Aorta (tissue), 5 donors: ENCODE results near the gene WDR70. TPM values are rescaled to one million over a fixed set of nuclear protein-coding genes. Genes with fewer than 3 reads are reported as not detected.
"Not testable (repeated sequence)": the region's sequence is repeated elsewhere in the genome, so short reads cannot be mapped to it uniquely, and the experiment has no call there.

Source experiments
- ATAC-seq: fragments of 200-7000 bp; cut with Tn5 transposase; one replicate; pipeline ENCODE4 v1.9.1; 2022; ENCODE audit warnings: moderate library complexity; ENCODE audit not compliant: low FRiP score
- DNase-seq, 2 donors: peaks; one replicate each; pipeline ENCODE4 v3.0.0-alpha.2; 2020
- H3K27ac ChIP-seq, 2 donors: one replicate each; pipeline ENCODE4 v1.5.1; 2013; ENCODE audit warnings: low read length in 2 of 2, mild to moderate bottlenecking in 2 of 2, moderate library complexity in 2 of 2, control low read depth in 1 of 2, inconsistent platforms in 1 of 2, low read depth in 1 of 2
- H3K27me3 ChIP-seq, 2 donors: one replicate each; pipeline ENCODE4 v1.6.1; 2013; ENCODE audit warnings: control low read depth in 1 of 2, low read length in 1 of 2, mild to moderate bottlenecking in 1 of 2, moderate library complexity in 1 of 2; ENCODE audit not compliant: insufficient read depth in 2 of 2, control insufficient read depth in 1 of 2
- H3K36me3 ChIP-seq, 2 donors: one replicate each; pipeline ENCODE4 v1.6.1; 2013; ENCODE audit warnings: control low read depth in 1 of 2, low read length in 1 of 2, mild to moderate bottlenecking in 1 of 2; ENCODE audit not compliant: insufficient read depth in 2 of 2, control insufficient read depth in 1 of 2
- H3K4me1 ChIP-seq, 2 donors: one replicate each; pipeline ENCODE4 v1.6.1; 2013; ENCODE audit warnings: low read length in 2 of 2, control low read depth in 1 of 2, mild to moderate bottlenecking in 1 of 2, moderate library complexity in 1 of 2; ENCODE audit not compliant: insufficient read depth in 2 of 2, control insufficient read depth in 1 of 2
- H3K4me3 ChIP-seq, 2 donors: one replicate each; pipeline ENCODE4 v1.5.1; 2013; ENCODE audit warnings: low read length in 2 of 2, control low read depth in 1 of 2, mild to moderate bottlenecking in 1 of 2
- H3K9me3 ChIP-seq: one replicate; pipeline ENCODE4 v1.6.1; 2013; ENCODE audit warnings: mild to moderate bottlenecking, low read length; ENCODE audit not compliant: control insufficient read depth
- WGBS, 2 donors: extraction: QIAGEN DNeasy Blood & Tissue Kit; methylation state at CpG; one replicate each; pipeline ENCODE4 v1.1.7; 2013; 5-methylcytosine and 5-hydroxymethylcytosine counted together
- intact Hi-C, 2 donors: fragments of 100-400 bp; cut with DNase I; formaldehyde crosslinking; loops; one replicate each; pipeline versions ENCODE4 v1.14.2 to v1.15.0; 2022
- polyA plus RNA-seq, 2 donors: library from polyadenylated mRNA; stranded (reverse); fragments of 200-250 nt; gene quantifications; one replicate each; pipeline ENCODE4 v1.2.3, GENCODE V29; 2013
- total RNA-seq, 2 donors: library from RNA; stranded (reverse); fragmentation: NEBNext Ultra II Directional; extraction: Animal tissue kit (Norgen Biotek cat#: 25700); gene quantifications; one replicate each; pipeline ENCODE4 v1.2.1, GENCODE V29; 2021
- donor health status: healthy with polysubstance abuse.
- donor health status: Bipolar disorder and iron deficiency.
- donor health status: DM: no; HTN: no; CAD: no.
- donor health status: DM: no; HTN: no; CAD: no.
- donor health status: DM: yes; HTN: yes; CAD: no.

The WDR70 gene
- total and polyA plus RNA-seq, 4 donors: 12.3 to 41.3 (median 22.1) TPM

- Histone ChIP-seq H3K36me3 (no peaks in the 10 kb centered on the region), H3K27me3 (no peaks in the 10 kb centered on the region), H3K4me3 (no peak overlapping the region), H3K27ac (no peak overlapping the region), H3K4me1 (no peaks in the 10 kb centered on the region), H3K9me3 (no peaks in the 10 kb centered on the region)
- DNase-seq: no peak
- intact Hi-C loops: no loop called here
- ATAC-seq: no peak
- WGBS, 2 donors: 94% methylated on average over 3 of the region's 3 CpGs
Measured at GRCh38 chr5:37576552-37576951, 197.4 kb downstream of the WDR70 start.

DNA sequence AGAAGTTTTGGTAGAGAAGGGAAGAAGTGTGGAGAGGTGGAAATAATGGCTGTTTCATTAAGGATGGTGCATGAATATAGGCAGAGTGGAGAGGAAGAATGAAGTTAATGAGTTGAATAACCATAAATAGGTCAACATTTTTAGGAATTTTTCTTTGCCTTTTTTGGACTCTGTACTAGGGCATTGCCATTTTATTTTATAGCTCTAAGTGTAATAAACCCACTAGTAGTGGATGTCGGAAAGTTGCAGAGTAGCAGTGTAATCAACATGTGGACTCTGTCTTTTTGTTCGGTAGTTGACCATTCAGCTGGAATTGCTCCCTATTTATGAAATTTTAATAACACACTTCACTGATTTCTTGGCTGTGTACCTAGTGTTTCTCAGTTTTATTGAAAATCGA is 199.1 kb downstream of the WDR70 start:
- Histone ChIP-seq H3K4me1 (no peaks in the 10 kb centered on the region), H3K27ac (no peak overlapping the region), H3K4me3 (no peak overlapping the region), H3K36me3 (no peaks in the 10 kb centered on the region), H3K27me3 (no peaks in the 10 kb centered on the region), H3K9me3 (no peaks in the 10 kb centered on the region)
- 95 to 96% methylated on average over 3 of the region's 3 CpGs for WGBS, 2 donors
- DNase-seq: no peak
- ATAC-seq: no peak
- intact Hi-C loops: no loop called here

- no peaks in the 10 kb centered on the region for H3K36me3 ChIP-seq
- DNase-seq: no peak
- no peaks in the 10 kb centered on the region for H3K27me3 ChIP-seq
- no peaks in the 10 kb centered on the region for H3K4me1 ChIP-seq
- no peaks in the 10 kb centered on the region for H3K9me3 ChIP-seq
- WGBS, 2 donors: 78 to 81% methylated on average over 2 of the region's 2 CpGs
- H3K27ac ChIP-seq: no peak overlapping the region
- H3K4me3 ChIP-seq: no peak overlapping the region
- intact Hi-C loops: no loop called here
- no peak for ATAC-seq
Measured at GRCh38 chr5:37580106-37580505, 201.0 kb downstream of the WDR70 start.

- no peak overlapping the region for H3K27ac ChIP-seq
- WGBS, 2 donors: 92 to 97% methylated on average over 2 of the region's 2 CpGs
- H3K4me1 ChIP-seq: no peaks in the 10 kb centered on the region
- H3K27me3 ChIP-seq: no peaks in the 10 kb centered on the region
- H3K4me3 ChIP-seq: no peak overlapping the region
- H3K9me3 ChIP-seq: no peaks in the 10 kb centered on the region
- ATAC-seq: no peak
- no peaks in the 10 kb centered on the region for H3K36me3 ChIP-seq
- intact Hi-C loops: no loop called here
- no peak for DNase-seq
Measured at GRCh38 chr5:37582202-37582601, 203.1 kb downstream of the WDR70 start.

DNA sequence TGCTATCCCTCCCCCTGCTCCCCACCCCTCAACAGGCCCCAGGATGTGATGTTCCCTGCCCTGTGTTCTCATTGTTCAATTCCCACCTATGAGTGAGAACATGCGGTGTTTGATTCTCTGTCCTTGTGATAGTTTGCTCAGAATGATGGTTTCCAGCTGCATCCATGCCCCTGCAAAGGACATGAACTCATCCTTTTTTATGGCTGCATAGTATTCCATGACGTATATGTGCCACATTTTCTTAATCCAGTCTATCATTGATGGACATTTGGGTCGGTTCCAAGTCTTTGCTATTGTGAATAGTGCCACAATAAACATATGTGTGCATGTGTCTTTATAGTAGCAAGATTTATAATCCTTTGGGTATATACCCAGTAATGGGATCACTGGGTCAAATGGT is 214.2 kb downstream of the WDR70 start:
- ATAC-seq, H3K9me3 ChIP-seq, intact Hi-C loops, H3K27ac ChIP-seq, H3K4me1 ChIP-seq, DNase-seq, H3K27me3 ChIP-seq, H3K36me3 ChIP-seq, H3K4me3 ChIP-seq: not testable (repeated sequence)
- 92 to 93% methylated on average over 3 of the region's 3 CpGs for WGBS, 2 donors

DNA sequence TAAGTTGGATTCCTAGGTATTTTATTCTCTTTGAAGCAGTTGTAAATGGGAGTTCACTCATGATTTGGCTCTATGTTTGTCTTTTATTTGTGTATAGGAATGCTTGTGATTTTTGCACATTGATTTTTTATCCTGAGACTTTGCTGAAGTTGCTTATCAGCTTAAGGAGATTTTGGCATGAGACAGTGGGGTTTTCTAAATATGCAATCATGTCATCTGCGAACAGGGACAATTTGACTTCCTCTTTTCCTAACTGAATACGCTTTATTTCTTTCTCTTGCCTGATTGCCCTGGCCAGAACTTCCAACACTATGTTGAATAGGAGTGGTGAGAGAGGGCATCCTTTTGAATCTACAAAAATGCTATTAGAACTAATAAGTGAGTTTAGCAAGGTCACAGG is 215.7 kb downstream of the WDR70 start:
- 45 to 58% methylated on average over 2 of the region's 2 CpGs for WGBS, 2 donors
- H3K27me3 ChIP-seq, intact Hi-C loops, H3K27ac ChIP-seq, H3K36me3 ChIP-seq, H3K9me3 ChIP-seq, H3K4me1 ChIP-seq, ATAC-seq, DNase-seq, H3K4me3 ChIP-seq: not testable (repeated sequence)

- WGBS, 2 donors: 15% methylated on average over 3 of the region's 3 CpGs
- intact Hi-C loops: no loop called here
Measured at GRCh38 chr5:37598733-37599132, 219.6 kb downstream of the WDR70 start.

GRCh38 chr5:37601163-37601562 is 222.0 kb downstream of the WDR70 start:
- no peak for ATAC-seq
- H3K27me3 ChIP-seq: no peaks in the 10 kb centered on the region
- intact Hi-C loops: no loop called here
- no peak for DNase-seq
- H3K9me3 ChIP-seq: no peaks in the 10 kb centered on the region
- no peaks in the 10 kb centered on the region for H3K36me3 ChIP-seq
- WGBS, 2 donors: 97% methylated on average over 1 of the region's 1 CpG
- no peak overlapping the region for H3K27ac ChIP-seq
- no peaks in the 10 kb centered on the region for H3K4me1 ChIP-seq
- no peak overlapping the region for H3K4me3 ChIP-seq

More at GRCh38 chr5:37598733-37599132, 219.6 kb downstream of the WDR70 start:
- DNase-seq (no peak), ATAC-seq (no peak)
- Histone ChIP-seq H3K9me3 (no peaks in the 10 kb centered on the region), H3K4me3 (no peak overlapping the region), H3K4me1 (no peaks in the 10 kb centered on the region), H3K27me3 (no peaks in the 10 kb centered on the region), H3K27ac (no peak overlapping the region), H3K36me3 (no peaks in the 10 kb centered on the region)

DNA sequence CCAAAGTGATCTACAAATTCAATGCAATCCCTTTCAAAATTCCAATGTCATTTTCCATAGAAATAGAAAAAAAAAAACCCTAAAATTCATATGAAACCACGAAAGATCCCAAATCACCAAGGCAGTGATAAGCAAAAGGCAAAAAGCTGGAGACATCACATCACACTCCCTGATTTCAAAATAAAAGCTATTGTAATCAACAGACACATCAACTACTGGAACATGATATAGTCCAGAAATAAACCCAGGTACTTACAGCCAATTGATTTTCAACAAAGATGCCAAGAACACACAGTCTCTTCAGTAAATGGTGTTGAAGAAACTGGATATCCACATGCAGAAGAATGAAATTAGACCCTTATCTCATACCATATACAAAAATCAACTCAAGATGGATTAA is 224.0 kb downstream of the WDR70 start:
- WGBS, 2 donors: 97 to 100% methylated on average over 1 of the region's 1 CpG
- Histone ChIP-seq H3K4me1 (no peaks in the 10 kb centered on the region), H3K27ac (no peak overlapping the region), H3K9me3 (no peaks in the 10 kb centered on the region), H3K4me3 (no peak overlapping the region), H3K36me3 (peaks cover 0 to 3% of the 10 kb centered on the region in 2 donors), H3K27me3 (no peaks in the 10 kb centered on the region)
- intact Hi-C loops: no loop called here
- no peak for ATAC-seq
- DNase-seq: no peak
